ENCODE data around the gene NDST1. TPM values are rescaled to one million over a fixed set of nuclear protein-coding genes. Genes with fewer than 3 reads are reported as not detected.

NDST1 gene
- total RNA-seq, 6 experiments from 2014 or later: 38.1 to 97.5 (median 76.0) TPM

GRCh38 chr5:150479416-150479815 is 28.5 kb upstream of the NDST1 start:
- no peak overlapping the region for H3K27ac ChIP-seq
- DNase-seq (no peak), ATAC-seq (no peak)
- WGBS (ENCODE audit: insufficient coverage, low coverage, low lambda C conversion rate, missing lambda C conversion rate): 61% methylated on average over 2 of the region's 2 CpGs
- H3K4me3 ChIP-seq: no peak overlapping the region
- H3K27me3 ChIP-seq: no peaks in the 10 kb centered on the region
- H3K4me1 ChIP-seq: peaks cover 0 to under 1% (median 0%) of the 10 kb centered on the region in 4 donors
- H3K36me3 ChIP-seq: no peaks in the 10 kb centered on the region
- TF ChIP-seq CTCF (IDR thresholded peaks at IDR 0.05) (no peak), POLR2A (IDR thresholded peaks at IDR 0.05) (no peak)
- intact Hi-C loops (cut with DNase I): no loop called here
- H3K9me3 ChIP-seq: no peaks in the 10 kb centered on the region

GRCh38 chr5:150481708-150481965 is 26.3 kb upstream of the NDST1 start:
- TF ChIP-seq POLR2A (IDR thresholded peaks at IDR 0.05) (no peak), CTCF (IDR thresholded peaks at IDR 0.05) (no peak)
- Histone ChIP-seq H3K36me3 (no peaks in the 10 kb centered on the region), H3K27me3 (no peaks in the 10 kb centered on the region), H3K27ac (no peak overlapping the region), H3K4me1 (peaks cover 0 to 7% (median 3%) of the 10 kb centered on the region in 4 donors), H3K4me3 (no peak overlapping the region), H3K9me3 (no peaks in the 10 kb centered on the region)
- intact Hi-C loops (cut with DNase I): no loop called here
- no peak for ATAC-seq
- no CpG with 5 or more reads among the region's 6 CpGs for WGBS (ENCODE audit: insufficient coverage, low coverage, low lambda C conversion rate, missing lambda C conversion rate)
- DNase-seq: no peak

GRCh38 chr5:150481972-150482406 is 25.9 kb upstream of the NDST1 start:
- ATAC-seq: peak in 1 of 4 donors; percentile 2
- no peak for TF ChIP-seq CTCF (IDR thresholded peaks at IDR 0.05)
- TF ChIP-seq POLR2A (IDR thresholded peaks at IDR 0.05): no peak
- no peaks in the 10 kb centered on the region for H3K27me3 ChIP-seq
- 43% methylated on average over 6 of the region's 6 CpGs for WGBS (ENCODE audit: insufficient coverage, low coverage, low lambda C conversion rate, missing lambda C conversion rate)
- H3K9me3 ChIP-seq: no peaks in the 10 kb centered on the region
- no peak overlapping the region for H3K27ac ChIP-seq
- H3K36me3 ChIP-seq: no peaks in the 10 kb centered on the region
- no peak for DNase-seq
- no peak overlapping the region for H3K4me3 ChIP-seq
- H3K4me1 ChIP-seq: peaks cover 0 to 8% (median 3%) of the 10 kb centered on the region in 4 donors
- intact Hi-C loops (cut with DNase I): no loop called here

- WGBS (ENCODE audit: insufficient coverage, low coverage, low lambda C conversion rate, missing lambda C conversion rate): 3% methylated on average over 18 of the region's 28 CpGs
- peak overlapping the region; percentile 94 to 97 (median 96) for H3K4me3 ChIP-seq
- DNase-seq (peak; percentile 48 to 70 (median 66)), ATAC-seq (peak; percentile 34 to 65 (median 44))
- intact Hi-C loops (cut with DNase I): loop anchor here in 1 of 2 donors (5.0 kb wide), 1 partner anchor 37 kb away; no protein-coding TSS in a partner anchor
- H3K36me3 ChIP-seq: peaks cover 0 to 4% (median 2%) of the 10 kb centered on the region in 4 donors
- H3K9me3 ChIP-seq: no peaks in the 10 kb centered on the region
- peaks cover 0 to 39% (median 18%) of the 10 kb centered on the region in 4 donors for H3K4me1 ChIP-seq
- TF ChIP-seq CTCF (IDR thresholded peaks at IDR 0.05) (no peak), POLR2A (IDR thresholded peaks at IDR 0.05) (no peak)
- H3K27ac ChIP-seq: peak overlapping the region; percentile 99 to 100 (median 100)
- H3K27me3 ChIP-seq: no peaks in the 10 kb centered on the region
Observed at GRCh38 chr5:150484964-150485692, 22.8 kb upstream of the NDST1 start.
